Nephron progenitor cell (in vitro differentiated cells): Measurements from ENCODE around the gene RAC3.
A peak's percentile ranks its signal among the peaks of the same experiment; 100 is the strongest.

ENCODE experiments used
- DNase-seq: peaks from one replicate; pipeline ENCODE4 v3.0.0; 2021
- H3K27ac Mint-ChIP-seq: 2 replicates; pipeline ENCODE4 v1.8.0; 2021; ENCODE audit warnings: mild to moderate bottlenecking, moderate library complexity, mixed read lengths
- H3K27me3 Mint-ChIP-seq: 2 replicates; pipeline ENCODE4 v1.8.0; 2021; ENCODE audit warnings: mild to moderate bottlenecking, low read depth, mixed read lengths; ENCODE audit not compliant: poor library complexity
- H3K36me3 Mint-ChIP-seq: 2 replicates; pipeline ENCODE4 v1.8.0; 2021; ENCODE audit warnings: low read depth, mixed read lengths
- H3K4me1 Mint-ChIP-seq: 2 replicates; pipeline ENCODE4 v1.8.0; 2021; ENCODE audit warnings: mixed read lengths
- H3K4me3 Mint-ChIP-seq: 2 replicates; pipeline ENCODE4 v1.8.0; 2021; ENCODE audit warnings: mild to moderate bottlenecking, moderate library complexity, mixed read lengths
- H3K9me3 Mint-ChIP-seq: 2 replicates; pipeline ENCODE4 v1.8.0; 2021; ENCODE audit warnings: mild to moderate bottlenecking, moderate library complexity, mixed read lengths
- CTCF ChIP-seq: fragments of 200-600 bp; sonication (generic); IDR thresholded peaks from 2 replicates; pipeline ENCODE4 v1.5.0; 2021; ENCODE audit warnings: antibody characterized with exemption

The RAC3 gene

GRCh38 chr17:82062076-82062983, 30.9 kb downstream of the RAC3 start:
- no peak overlapping the region for H3K4me3 Mint-ChIP-seq
- H3K9me3 Mint-ChIP-seq = no peaks in the 10 kb centered on the region
- DNase-seq = no peak
- H3K4me1 Mint-ChIP-seq = peaks cover 4% of the 10 kb centered on the region
- no peak overlapping the region for H3K27ac Mint-ChIP-seq
- no peak for TF ChIP-seq CTCF
- no peaks in the 10 kb centered on the region for H3K27me3 Mint-ChIP-seq
- no peaks in the 10 kb centered on the region for H3K36me3 Mint-ChIP-seq

- no peak overlapping the region for H3K4me3 Mint-ChIP-seq
- H3K27ac Mint-ChIP-seq = no peak overlapping the region
- H3K36me3 Mint-ChIP-seq = no peaks in the 10 kb centered on the region
- TF ChIP-seq CTCF = no peak
- peaks cover 4% of the 10 kb centered on the region for H3K4me1 Mint-ChIP-seq
- no peaks in the 10 kb centered on the region for H3K27me3 Mint-ChIP-seq
- H3K9me3 Mint-ChIP-seq = no peaks in the 10 kb centered on the region
- DNase-seq = no peak
Measured at GRCh38 chr17:82062984-82063368, 31.5 kb downstream of the RAC3 start.

GRCh38 chr17:82063424-82064415, 32.2 kb downstream of the RAC3 start:
- no peak for TF ChIP-seq CTCF
- H3K9me3 Mint-ChIP-seq = no peaks in the 10 kb centered on the region
- no peak for DNase-seq
- H3K27ac Mint-ChIP-seq = no peak overlapping the region
- H3K36me3 Mint-ChIP-seq = no peaks in the 10 kb centered on the region
- H3K4me3 Mint-ChIP-seq = peak overlapping the region; percentile 76
- H3K27me3 Mint-ChIP-seq = peaks cover 3% of the 10 kb centered on the region
- H3K4me1 Mint-ChIP-seq = peaks cover 4% of the 10 kb centered on the region

- peaks cover 4% of the 10 kb centered on the region for H3K4me1 Mint-ChIP-seq
- H3K36me3 Mint-ChIP-seq = no peaks in the 10 kb centered on the region
- H3K4me3 Mint-ChIP-seq = peak overlapping the region; percentile 76
- H3K9me3 Mint-ChIP-seq = no peaks in the 10 kb centered on the region
- H3K27me3 Mint-ChIP-seq = peaks cover 9% of the 10 kb centered on the region
- TF ChIP-seq CTCF = no peak
- no peak for DNase-seq
- no peak overlapping the region for H3K27ac Mint-ChIP-seq
Measured at GRCh38 chr17:82064433-82065192, 33.1 kb downstream of the RAC3 start.

GRCh38 chr17:82065193-82065637, 33.7 kb downstream of the RAC3 start:
- H3K4me1 Mint-ChIP-seq = peaks cover 4% of the 10 kb centered on the region
- DNase-seq = peak; percentile 50
- H3K4me3 Mint-ChIP-seq = peak overlapping the region; percentile 76
- no peak overlapping the region for H3K27ac Mint-ChIP-seq
- H3K36me3 Mint-ChIP-seq = no peaks in the 10 kb centered on the region
- peaks cover 13% of the 10 kb centered on the region for H3K27me3 Mint-ChIP-seq
- H3K9me3 Mint-ChIP-seq = no peaks in the 10 kb centered on the region
- TF ChIP-seq CTCF = no peak
